ENCODE data around the gene HSD11B2. TPM values are rescaled to one million over a fixed set of nuclear protein-coding genes. Genes with fewer than 3 reads are reported as not detected.

Gene HSD11B2
- total RNA-seq, 1 experiment from 2014 or later = 0.77 TPM

GRCh38 chr16:67415872-67416793 lies 14.8 kb upstream of the HSD11B2 start, which contains the start of gene ZDHHC1:
Gene ZDHHC1 (minus strand): TSS chr16:67416477. CDS start chr16:67407775, 8,702 bp downstream.
- ATAC-seq (peak; percentile 95), DNase-seq (ENCODE audit: low read depth, low spot score) (no peak)
- CTCF ChIA-PET = no interaction called here
- H3K4me3 ChIP-seq (ENCODE audit: low read depth in 2 of 2, low read length in 2 of 2) = peak within 1 kb of the TSS; percentile 51 to 74
- no peaks in the 10 kb centered on the region for H3K36me3 ChIP-seq (ENCODE audit: control insufficient read depth, insufficient read depth, low read length)
- no peaks in the 10 kb centered on the region for H3K9me3 ChIP-seq (ENCODE audit: control insufficient read depth, insufficient read depth, low read depth, low read length)
- intact Hi-C loops (cut with micrococcal nuclease; ENCODE audit: unreplicated experiment) (no loop called here), in situ Hi-C loops (cut with HindIII; ENCODE audit: low pct_unique_long_range_greater_than_20kb, low sequenced_read_pairs) (no loop called here)
- TF ChIP-seq TCF7L2 (IDR thresholded peaks at IDR 0.05; ENCODE audit: low read depth, low read length) = no peak
- peak; percentile 78; the same call in 1 of the 2 replicates for TF ChIP-seq SIN3A (IDR thresholded peaks at IDR 0.05; ENCODE audit: borderline replicate concordance, insufficient read depth, low read depth, low read length)
- peak; percentile 82 for TF ChIP-seq CTCF (IDR thresholded peaks at IDR 0.05)
- no peak for TF ChIP-seq POLR2AphosphoS5 (IDR thresholded peaks at IDR 0.05; ENCODE audit: low read depth, low read length)
- TF ChIP-seq REST (IDR thresholded peaks at IDR 0.05; ENCODE audit: insufficient read depth in 1 of 2, low read depth in 2 of 2, low read length in 1 of 2) = no peak
- H3K27me3 ChIP-seq (ENCODE audit: control insufficient read depth, insufficient read depth, low read length) = no peaks in the 10 kb centered on the region
- H3K27ac ChIP-seq (ENCODE audit: low read length) = peak within 1 kb of the TSS; percentile 69
- H3K4me1 ChIP-seq (ENCODE audit: control insufficient read depth, insufficient read depth, low read length) = no peaks in the 10 kb centered on the region
- BruUV-seq (replicated peaks) = no TSS peak
- POLR2A ChIA-PET = no interaction called here

- Histone ChIP-seq H3K27ac (ENCODE audit: low read length) (no peak overlapping the region), H3K36me3 (ENCODE audit: control insufficient read depth, insufficient read depth, low read length) (no peaks in the 10 kb centered on the region), H3K4me3 (ENCODE audit: low read depth in 2 of 2, low read length in 2 of 2) (no peak overlapping the region), H3K4me1 (ENCODE audit: control insufficient read depth, insufficient read depth, low read length) (no peaks in the 10 kb centered on the region), H3K9me3 (ENCODE audit: control insufficient read depth, insufficient read depth, low read depth, low read length) (no peaks in the 10 kb centered on the region), H3K27me3 (ENCODE audit: control insufficient read depth, insufficient read depth, low read length) (no peaks in the 10 kb centered on the region)
- ATAC-seq (no peak), DNase-seq (ENCODE audit: low read depth, low spot score) (no peak)
- POLR2A ChIA-PET = no interaction called here
- TF ChIP-seq CTCF (IDR thresholded peaks at IDR 0.05) = no peak
- no peak for TF ChIP-seq POLR2AphosphoS5 (IDR thresholded peaks at IDR 0.05; ENCODE audit: low read depth, low read length)
- no peak for TF ChIP-seq TCF7L2 (IDR thresholded peaks at IDR 0.05; ENCODE audit: low read depth, low read length)
- no peak for TF ChIP-seq REST (IDR thresholded peaks at IDR 0.05; ENCODE audit: insufficient read depth in 1 of 2, low read depth in 2 of 2, low read length in 1 of 2)
- TF ChIP-seq SIN3A (IDR thresholded peaks at IDR 0.05; ENCODE audit: borderline replicate concordance, insufficient read depth, low read depth, low read length) = no peak
- CTCF ChIA-PET = no interaction called here
- intact Hi-C loops (cut with micrococcal nuclease; ENCODE audit: unreplicated experiment) (no loop called here), in situ Hi-C loops (cut with HindIII; ENCODE audit: low pct_unique_long_range_greater_than_20kb, low sequenced_read_pairs) (no loop called here)
- BruUV-seq (replicated peaks) = no TSS peak
Measured at GRCh38 chr16:67417333-67418061, 13.4 kb upstream of the HSD11B2 start.
